Spleen (tissue), 11 donors: ENCODE data around the gene GRXCR1. TPM values are rescaled to one million over a fixed set of nuclear protein-coding genes. Genes with fewer than 3 reads are reported as not detected.

Experiments used
- DNase-seq: peaks from one replicate; pipeline ENCODE4 v3.0.0-alpha.2; 2020
- H3K27ac ChIP-seq, 8 donors: fragments of 200-600 bp; sonication (generic) in 7 of 8; 1 replicate in 4 of 8; 2 replicates in 4 of 8; pipeline versions ENCODE4 v1.5.0 to v1.8.0; 2016 to 2021; ENCODE audit warnings: inconsistent platforms in 4 of 8, mild to moderate bottlenecking in 4 of 8, moderate library complexity in 1 of 8
- H3K27me3 ChIP-seq, 7 donors: fragments of 200-600 bp; sonication (generic) in 6 of 7; replicated peaks in 1 of 7; 1 replicate in 4 of 7; 2 replicates in 3 of 7; pipeline versions ENCODE4 v1.5.0 to v1.8.0; 2016 to 2021; ENCODE audit warnings: inconsistent platforms in 3 of 7, mild to moderate bottlenecking in 1 of 7
- H3K36me3 ChIP-seq, 6 donors: fragments of 200-600 bp; sonication (generic) in 5 of 6; 1 replicate in 4 of 6; 2 replicates in 2 of 6; pipeline versions ENCODE4 v1.5.0 to v1.8.0; 2016 to 2021; ENCODE audit warnings: inconsistent platforms in 2 of 6
- H3K4me1 ChIP-seq, 6 donors: fragments of 200-600 bp; sonication (generic) in 5 of 6; 1 replicate in 3 of 6; 2 replicates in 3 of 6; pipeline versions ENCODE4 v1.5.0 to v1.8.0; 2016 to 2021; ENCODE audit warnings: inconsistent platforms in 3 of 6
- H3K4me3 ChIP-seq, 8 donors: fragments of 200-600 bp; sonication (generic) in 7 of 8; 1 replicate in 4 of 8; 2 replicates in 4 of 8; pipeline versions ENCODE4 v1.5.0 to v1.8.0; 2016 to 2021; ENCODE audit warnings: inconsistent platforms in 4 of 8, mild to moderate bottlenecking in 4 of 8, moderate library complexity in 2 of 8
- H3K9me3 ChIP-seq, 8 donors: fragments of 200-600 bp; sonication (generic) in 7 of 8; 1 replicate in 4 of 8; 2 replicates in 4 of 8; pipeline versions ENCODE4 v1.5.0 to v1.8.0; 2016 to 2021; ENCODE audit warnings: inconsistent platforms in 4 of 8
- POLR2A ChIP-seq, 3 donors: fragments of 450-650 bp; IDR thresholded peaks; one replicate each; pipeline ENCODE4 v1.5.1; 2017; ENCODE audit warnings: antibody characterized with exemption in 3 of 3, mild to moderate bottlenecking in 1 of 3
- POLR2AphosphoS5 ChIP-seq, 3 donors: sonication (generic); formaldehyde crosslinking; IDR thresholded peaks; one replicate each; pipeline ENCODE4 v1.5.1; 2017; ENCODE audit warnings: antibody characterized with exemption in 3 of 3
- WGBS, 5 donors: extraction: QIAGEN DNeasy Blood & Tissue Kit in 3 of 5; methylation state at CpG; one replicate each; pipeline versions ENCODE4 v1.1.5 to v1.1.7; 2013 to 2018; 5-methylcytosine and 5-hydroxymethylcytosine counted together
- intact Hi-C: fragments of 100-400 bp; cut with DNase I; formaldehyde crosslinking; loops from one replicate; pipeline ENCODE4 v1.15.0; 2023; ENCODE audit warnings: low total_unique reads
- polyA plus RNA-seq, 3 donors: library from polyadenylated mRNA; stranded (reverse); fragments of 200-250 nt; gene quantifications; one replicate each; pipeline ENCODE4 v1.2.1, GENCODE V29; 2013
- total RNA-seq, 7 donors: library from RNA; depleted of rRNA in 3 of 7; stranded (reverse); fragments of >200 nt in 3 of 7; fragmentation: NEBNext Ultra II Directional in 4 of 7; extraction: Animal tissue kit (Norgen Biotek cat#: 25700) in 4 of 7; gene quantifications; one replicate each; pipeline versions ENCODE4 v1.1.0 to v1.2.1, GENCODE V29; 2016 to 2021
- TF ChIP-seq, protein P1 (sequence below), 11 experiments: fragments of 200-600 bp in 7 of 11; fragments of 450-650 bp in 4 of 11; sonication (generic) in 4 of 11; IDR thresholded peaks in 8 of 11; conservative IDR thresholded peaks in 3 of 11; 1 replicate in 7 of 11; 2 replicates in 4 of 11; pipeline versions ENCODE4 v1.4.0 to v1.8.0; 2016 to 2021; ENCODE audit warnings: antibody characterized with exemption in 11 of 11, inconsistent platforms in 4 of 11, mild to moderate bottlenecking in 1 of 11
- donor health status: healthy with polysubstance abuse.
- donor health status: DM: no; HTN: no; CAD: no; lungs with moderate emphysema.
- donor health status: DM: no; HTN: no; CAD: no.
- donor health status: Bipolar disorder and iron deficiency.
- donor health status: healthy.
- donor health status: DM: no; HTN: no; CAD: no.
- donor health status: DM: yes; HTN: yes; CAD: no.

GRXCR1 gene
- total and polyA plus RNA-seq, 10 donors: not detected

GRCh38 chr4:42910459-42910858, 17.9 kb downstream of the GRXCR1 start:
- WGBS, 5 donors: 75 to 91% (median 85%) methylated on average over 5 of the region's 5 CpGs

DNA sequence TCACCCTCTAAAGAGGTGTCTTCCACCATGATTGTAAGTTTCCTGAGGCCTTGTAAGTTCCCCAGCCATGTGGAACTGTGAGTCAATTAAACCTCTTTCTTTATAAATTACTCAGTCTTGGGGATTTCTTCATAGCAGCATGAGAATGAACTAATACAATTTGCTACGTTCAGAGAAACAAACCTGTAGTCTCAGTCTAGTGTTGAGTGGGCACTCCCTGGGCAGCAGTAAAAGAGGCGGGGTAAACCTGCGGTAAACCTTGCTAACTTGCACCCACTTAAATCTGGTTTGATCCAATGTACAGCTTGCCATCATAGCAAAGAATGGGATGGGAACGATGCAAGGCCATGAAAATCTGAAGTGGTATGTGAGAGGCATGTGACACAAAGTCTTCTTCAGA, 22.4 kb downstream of the GRXCR1 start:
- TF ChIP-seq, protein P1, sequence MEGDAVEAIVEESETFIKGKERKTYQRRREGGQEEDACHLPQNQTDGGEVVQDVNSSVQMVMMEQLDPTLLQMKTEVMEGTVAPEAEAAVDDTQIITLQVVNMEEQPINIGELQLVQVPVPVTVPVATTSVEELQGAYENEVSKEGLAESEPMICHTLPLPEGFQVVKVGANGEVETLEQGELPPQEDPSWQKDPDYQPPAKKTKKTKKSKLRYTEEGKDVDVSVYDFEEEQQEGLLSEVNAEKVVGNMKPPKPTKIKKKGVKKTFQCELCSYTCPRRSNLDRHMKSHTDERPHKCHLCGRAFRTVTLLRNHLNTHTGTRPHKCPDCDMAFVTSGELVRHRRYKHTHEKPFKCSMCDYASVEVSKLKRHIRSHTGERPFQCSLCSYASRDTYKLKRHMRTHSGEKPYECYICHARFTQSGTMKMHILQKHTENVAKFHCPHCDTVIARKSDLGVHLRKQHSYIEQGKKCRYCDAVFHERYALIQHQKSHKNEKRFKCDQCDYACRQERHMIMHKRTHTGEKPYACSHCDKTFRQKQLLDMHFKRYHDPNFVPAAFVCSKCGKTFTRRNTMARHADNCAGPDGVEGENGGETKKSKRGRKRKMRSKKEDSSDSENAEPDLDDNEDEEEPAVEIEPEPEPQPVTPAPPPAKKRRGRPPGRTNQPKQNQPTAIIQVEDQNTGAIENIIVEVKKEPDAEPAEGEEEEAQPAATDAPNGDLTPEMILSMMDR (IDR thresholded peaks at IDR 0.05 in 8 of 11, conservative IDR thresholded peaks at IDR 0.05 in 3 of 11): no peak
- TF ChIP-seq POLR2A (IDR thresholded peaks at IDR 0.05) (no peak), POLR2AphosphoS5 (IDR thresholded peaks at IDR 0.05) (no peak)
- H3K4me3 ChIP-seq: no peak overlapping the region
- WGBS, 5 donors: 78 to 92% (median 87%) methylated on average over 4 of the region's 4 CpGs
- no peaks in the 10 kb centered on the region for H3K27me3 ChIP-seq
- no peaks in the 10 kb centered on the region for H3K9me3 ChIP-seq
- intact Hi-C loops: no loop called here
- no peak for DNase-seq
- H3K27ac ChIP-seq: no peak overlapping the region
- no peaks in the 10 kb centered on the region for H3K4me1 ChIP-seq
- no peaks in the 10 kb centered on the region for H3K36me3 ChIP-seq

More at GRCh38 chr4:42910459-42910858, 17.9 kb downstream of the GRXCR1 start:
- no peaks in the 10 kb centered on the region for H3K9me3 ChIP-seq
- no peaks in the 10 kb centered on the region for H3K4me1 ChIP-seq
- H3K27me3 ChIP-seq: no peaks in the 10 kb centered on the region
- no peak overlapping the region for H3K4me3 ChIP-seq
- no peak overlapping the region for H3K27ac ChIP-seq
- H3K36me3 ChIP-seq: no peaks in the 10 kb centered on the region
- no peak for DNase-seq
- TF ChIP-seq POLR2A (IDR thresholded peaks at IDR 0.05) (no peak), POLR2AphosphoS5 (IDR thresholded peaks at IDR 0.05) (no peak)
- TF ChIP-seq, protein P1 (IDR thresholded peaks at IDR 0.05 in 8 of 11, conservative IDR thresholded peaks at IDR 0.05 in 3 of 11): no peak
- intact Hi-C loops: no loop called here

DNA sequence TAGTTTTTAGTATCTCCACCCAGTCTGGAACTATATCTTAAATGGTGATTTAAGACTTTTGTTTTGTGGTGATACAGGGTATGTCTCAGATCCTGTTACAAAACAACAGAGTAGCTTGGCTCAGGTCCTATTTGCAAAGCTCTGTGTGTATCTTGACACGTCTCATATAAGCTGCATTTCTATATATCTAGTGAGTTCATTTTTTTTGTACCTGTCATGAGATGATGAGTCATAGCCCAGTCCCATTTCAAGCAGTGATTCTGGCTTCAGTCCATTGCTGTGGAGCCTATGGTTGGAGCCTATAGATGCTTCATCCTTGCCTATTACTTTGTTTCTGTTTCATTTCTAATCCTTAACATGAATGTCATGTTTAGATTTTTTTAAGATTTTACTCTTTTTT, 23.0 kb downstream of the GRXCR1 start:
- Histone ChIP-seq H3K4me1 (no peaks in the 10 kb centered on the region), H3K27ac (no peak overlapping the region), H3K36me3 (no peaks in the 10 kb centered on the region), H3K27me3 (no peaks in the 10 kb centered on the region), H3K4me3 (no peak overlapping the region), H3K9me3 (no peaks in the 10 kb centered on the region)
- 28 to 69% (median 59%) methylated on average over 1 of the region's 1 CpG for WGBS, 5 donors
- intact Hi-C loops: no loop called here
- TF ChIP-seq POLR2A (IDR thresholded peaks at IDR 0.05) (no peak), POLR2AphosphoS5 (IDR thresholded peaks at IDR 0.05) (no peak)
- TF ChIP-seq, protein P1 (IDR thresholded peaks at IDR 0.05 in 8 of 11, conservative IDR thresholded peaks at IDR 0.05 in 3 of 11): no peak
- DNase-seq: no peak

- H3K27me3 ChIP-seq: no peaks in the 10 kb centered on the region
- 83 to 94% (median 88%) methylated on average over 2 of the region's 2 CpGs for WGBS, 5 donors
- TF ChIP-seq POLR2A (IDR thresholded peaks at IDR 0.05) (no peak), POLR2AphosphoS5 (IDR thresholded peaks at IDR 0.05) (no peak)
- TF ChIP-seq, protein P1 (IDR thresholded peaks at IDR 0.05 in 8 of 11, conservative IDR thresholded peaks at IDR 0.05 in 3 of 11): no peak
- no peak overlapping the region for H3K4me3 ChIP-seq
- H3K9me3 ChIP-seq: no peaks in the 10 kb centered on the region
- no peak for DNase-seq
- no peaks in the 10 kb centered on the region for H3K36me3 ChIP-seq
- intact Hi-C loops: no loop called here
- no peak overlapping the region for H3K27ac ChIP-seq
- no peaks in the 10 kb centered on the region for H3K4me1 ChIP-seq
These were observed 24.8 kb downstream of the GRXCR1 start for GRCh38 chr4:42917296-42917695.
